NCI-H1092 treated with DMSO at 0.1 percent for 48 hours (cell line): ENCODE results near the gene C12orf60.

Source experiments
- DNase-seq: peaks from one replicate; lab custom pipeline; 2025; lab: John Stamatoyannopoulos, UW

Gene C12orf60

GRCh38 chr12:14776236-14776961 is 27.1 kb upstream of the C12orf60 start:
- DNase-seq: no peak

- DNase-seq: no peak
Measured at GRCh38 chr12:14777271-14777670, 26.2 kb upstream of the C12orf60 start.

- DNase-seq: no peak
Measured at GRCh38 chr12:14779834-14780233, 23.6 kb upstream of the C12orf60 start.

GRCh38 chr12:14780859-14781258 is 22.6 kb upstream of the C12orf60 start:
- DNase-seq: no peak

- no peak for DNase-seq
Measured at GRCh38 chr12:14781563-14781962, 21.9 kb upstream of the C12orf60 start.

- no peak for DNase-seq
Measured at GRCh38 chr12:14782756-14783155, 20.7 kb upstream of the C12orf60 start.

GRCh38 chr12:14784471-14784870 is 19.0 kb upstream of the C12orf60 start:
- DNase-seq: no peak

- no peak for DNase-seq
Measured at GRCh38 chr12:14785568-14785967, 17.9 kb upstream of the C12orf60 start.

- DNase-seq: no peak
Measured at GRCh38 chr12:14795028-14795448, 8.4 kb upstream of the C12orf60 start.

- no peak for DNase-seq
Measured at GRCh38 chr12:14802247-14802646, 1.2 kb upstream of the C12orf60 start.

- DNase-seq: no peak
Measured at GRCh38 chr12:14802721-14803010, 804 bp upstream of the C12orf60 start.

- peak; percentile 90 for DNase-seq
Measured at GRCh38 chr12:14803830-14804160, 325 bp downstream of the C12orf60 start.

GRCh38 chr12:14810167-14810952 is 6.9 kb downstream of the C12orf60 start:
- no peak for DNase-seq

GRCh38 chr12:14810953-14811483 is 7.5 kb downstream of the C12orf60 start:
- DNase-seq: peak; percentile 19

GRCh38 chr12:14811486-14811885 is 8.0 kb downstream of the C12orf60 start:
- DNase-seq: no peak

GRCh38 chr12:14814014-14814413 is 10.5 kb downstream of the C12orf60 start, which contains the start of gene SMCO3:
Gene SMCO3 (minus strand): TSS chr12:14814182. CDS start chr12:14806680, 7,502 bp downstream.
- no peak for DNase-seq

- DNase-seq: no peak
Measured at GRCh38 chr12:14824012-14824634, 20.7 kb downstream of the C12orf60 start.

GRCh38 chr12:14825256-14825655 is 21.8 kb downstream of the C12orf60 start:
- DNase-seq: no peak

GRCh38 chr12:14826491-14826890 is 23.0 kb downstream of the C12orf60 start:
- no peak for DNase-seq

- DNase-seq: no peak
Measured at GRCh38 chr12:14827043-14827442, 23.6 kb downstream of the C12orf60 start.

- no peak for DNase-seq
Measured at GRCh38 chr12:14828892-14829291, 25.4 kb downstream of the C12orf60 start.

- no peak for DNase-seq
Measured at GRCh38 chr12:14833336-14833735, 29.9 kb downstream of the C12orf60 start.

GRCh38 chr12:14833952-14834351 is 30.5 kb downstream of the C12orf60 start:
- no peak for DNase-seq
